ENCODE results near the gene BCAT1. TPM values are rescaled to one million over a fixed set of nuclear protein-coding genes. Genes with fewer than 3 reads are reported as not detected.

Gene BCAT1
- total and polyA plus RNA-seq, 2 of the 8 experiments (the other 6 are each of a cell fraction or from before 2014, with no cell fraction given), result 19.7 to 263 TPM

DNA sequence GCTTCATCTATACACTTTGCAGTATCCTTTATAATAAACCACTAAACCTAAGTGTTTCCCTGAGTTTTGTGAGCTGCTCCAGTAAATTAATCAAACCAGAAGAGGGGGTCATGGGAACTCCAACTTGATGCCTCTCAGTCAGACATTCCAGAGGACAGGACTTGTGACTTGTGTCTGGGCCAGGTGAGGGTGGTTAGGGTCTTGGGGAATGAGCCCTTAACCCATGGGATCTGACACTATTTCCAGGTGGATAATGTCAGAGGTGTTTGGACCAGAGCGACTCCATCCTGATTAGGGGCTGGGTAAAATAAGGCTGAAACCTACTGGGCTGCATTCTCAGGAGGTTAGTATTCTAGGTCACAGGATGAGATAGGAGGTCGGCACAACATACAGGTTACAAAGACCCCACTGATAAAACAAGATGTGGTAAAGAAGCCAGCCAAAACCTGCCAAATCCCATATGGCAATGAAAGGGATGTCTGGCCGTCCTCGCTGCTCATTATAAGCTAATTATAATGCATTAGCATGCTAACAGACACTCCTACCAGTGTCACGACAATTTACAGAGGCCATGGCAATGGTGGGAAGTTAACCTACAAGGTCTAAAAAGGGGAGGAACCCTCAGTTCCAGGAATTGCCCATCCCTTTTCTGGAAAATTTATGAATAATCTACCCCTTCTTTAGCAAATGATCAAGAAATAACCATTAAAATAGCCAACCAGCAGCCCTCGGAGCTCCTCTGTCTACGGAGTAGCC is 58.7 kb downstream of the BCAT1 start:
- Histone ChIP-seq H3K23ac (ENCODE audit: insufficient read length) (no peak overlapping the region), H3K4me2 (ENCODE audit: insufficient read depth in 1 of 2, low read depth in 2 of 2, low read length in 2 of 2) (no peak overlapping the region), H2BK20ac (ENCODE audit: low read length) (no peak overlapping the region), H4K20me1 (replicated peaks in 1 of 2; ENCODE audit: control insufficient read depth in 1 of 2, insufficient read depth in 2 of 2, low read length in 2 of 2) (peaks cover 0 to 1% of the 10 kb centered on the region in 2 experiments), H3K79me1 (ENCODE audit: low read depth, low read length) (no peaks in the 10 kb centered on the region), H3K23me2 (ENCODE audit: low read depth, low read length) (no peaks in the 10 kb centered on the region), H3K4me1 (replicated peaks in 1 of 4; ENCODE audit: control insufficient read depth in 3 of 4, insufficient read depth in 4 of 4, low read length in 3 of 4) (no peaks in the 10 kb centered on the region; a peak in 1 of 7 replicates), H2BK12ac (ENCODE audit: low read depth, low read length) (no peak overlapping the region), H2AFZ (ENCODE audit: low read length) (no peak overlapping the region), H4K91ac (replicated peaks; ENCODE audit: insufficient read length, low read length) (no peak overlapping the region), H2BK120ac (replicated peaks; ENCODE audit: low read depth, low read length) (no peak overlapping the region), H3K27ac (ENCODE audit: low read depth, low read length) (no peak overlapping the region), H2AK5ac (ENCODE audit: low read depth, low read length) (no peak overlapping the region), H2BK5ac (ENCODE audit: low read depth, low read length) (no peak overlapping the region), H3K9me3 (ENCODE audit: insufficient read depth in 2 of 2, low read depth in 1 of 2, low read length in 1 of 2) (no peaks in the 10 kb centered on the region), H3K18ac (ENCODE audit: extremely low read depth, low read length) (no peak overlapping the region), H2BK15ac (ENCODE audit: low read length) (no peak overlapping the region), H3K9ac (replicated peaks in 1 of 4; ENCODE audit: extremely low read depth in 1 of 4, low read depth in 3 of 4, low read length in 3 of 4) (no peak overlapping the region), H3K36me3 (ENCODE audit: control insufficient read depth in 2 of 4, insufficient read depth in 4 of 4, low read length in 3 of 4) (peaks cover 2 to 45% (median 15%) of the 10 kb centered on the region in 4 experiments; a peak in 7 of 8 replicates), H3K4me3 (ENCODE audit: extremely low read depth in 1 of 4, insufficient read depth in 2 of 4, low read depth in 3 of 4, low read length in 4 of 4) (no peak overlapping the region), H3K27me3 (replicated peaks in 1 of 4; ENCODE audit: control insufficient read depth in 3 of 4, extremely low read depth in 1 of 4, insufficient read depth in 3 of 4, low read length in 3 of 4) (no peaks in the 10 kb centered on the region), H3K14ac (ENCODE audit: insufficient read length) (no peak overlapping the region), H3K79me2 (ENCODE audit: control insufficient read depth in 1 of 2, insufficient read depth in 2 of 2, low read length in 2 of 2) (peaks cover 0 to 32% of the 10 kb centered on the region in 2 experiments; a peak in 2 of 4 replicates), H4K8ac (ENCODE audit: extremely low read depth, insufficient read depth, low read length) (no peak overlapping the region), H4K5ac (ENCODE audit: insufficient read length, low read depth, low read length) (no peak overlapping the region), H3K4ac (replicated peaks; ENCODE audit: insufficient read length, low read depth, low read length) (no peak overlapping the region), H3K56ac (replicated peaks; ENCODE audit: insufficient read length, low read depth, low read length) (no peak overlapping the region)
- FAIRE-seq (no peak), DNase-seq (ENCODE audit: low read depth in 1 of 2, low spot score in 2 of 2) (no peak)
- WGBS, 2 experiments (ENCODE audit: extremely low coverage in 1 of 2, insufficient coverage in 1 of 2, insufficient read length in 1 of 2, insufficient replicate concordance in 2 of 2, low coverage in 1 of 2, low lambda C conversion rate in 2 of 2, missing lambda C conversion rate in 1 of 2), result 93% methylated on average over 7 of the region's 7 CpGs; no CpG with 5 or more reads in 1 of the 2 experiments
- ChIA-PET POLR2A (ENCODE audit: partially characterized antibody) (interaction anchor here (1.2 kb wide), 1 partner anchor 52 kb away, joined by 3 read pairs; no protein-coding TSS in a partner anchor), CTCF (ENCODE audit: partially characterized antibody) (interaction anchor here (0.6 kb wide), 1 partner anchor 1159 kb away, joined by 3 read pairs; no protein-coding TSS in a partner anchor)
- TF ChIP-seq E2F6 (IDR thresholded peaks at IDR 0.05) (no peak), RXRA (IDR thresholded peaks at IDR 0.05; ENCODE audit: insufficient read depth, low read depth, low read length) (no peak), ZNF274 (IDR thresholded peaks at IDR 0.05; ENCODE audit: borderline replicate concordance, extremely low read depth, low read length) (no peak), CBX8 (IDR thresholded peaks at IDR 0.05; ENCODE audit: borderline replicate concordance, low read depth, low read length) (no peak), JUND (IDR thresholded peaks at IDR 0.05; ENCODE audit: low read length) (no peak), HDAC2 (IDR thresholded peaks at IDR 0.05; ENCODE audit: borderline replicate concordance in 1 of 2, low read depth in 2 of 2, low read length in 2 of 2) (no peak), NANOG (IDR thresholded peaks at IDR 0.05; ENCODE audit: insufficient read depth, low read depth, low read length, poor library complexity, severe bottlenecking) (no peak), KDM1A (IDR thresholded peaks at IDR 0.05; ENCODE audit: borderline replicate concordance, low read length) (no peak), SIX5 (IDR thresholded peaks at IDR 0.05; ENCODE audit: low read depth, low read length) (no peak), PHF8 (conservative IDR thresholded peaks at IDR 0.05; ENCODE audit: low read depth, low read length) (no peak), SRF (IDR thresholded peaks at IDR 0.05; ENCODE audit: low read depth, low read length) (no peak)

All from H1 (cell line).